ENCODE data around the gene SLC22A5.

Gene SLC22A5

GRCh38 chr5:132371603-132371994, 2.1 kb downstream of the SLC22A5 start:
- H3K9me2 ChIP-seq (replicated peaks; ENCODE audit: low read depth, low read length) = no peaks in the 10 kb centered on the region
- H3K4me1 ChIP-seq (ENCODE audit: insufficient read depth, low read length, poor library complexity, severe bottlenecking) = no peaks in the 10 kb centered on the region
- H4K20me1 ChIP-seq (ENCODE audit: insufficient read depth, low read length, poor library complexity, severe bottlenecking) = no peaks in the 10 kb centered on the region
- H3K79me2 ChIP-seq (ENCODE audit: insufficient read depth, low read length) = no peaks in the 10 kb centered on the region
- no peaks in the 10 kb centered on the region for H3K27me3 ChIP-seq (ENCODE audit: insufficient read depth, low read length, poor library complexity, severe bottlenecking)
- H3K4me2 ChIP-seq (ENCODE audit: low read depth, low read length, poor library complexity, severe bottlenecking) = no peak overlapping the region
- H3K36me3 ChIP-seq (ENCODE audit: insufficient read depth, low read length) = no peaks in the 10 kb centered on the region
- TF ChIP-seq EZH2phosphoT487 (IDR thresholded peaks at IDR 0.05; ENCODE audit: borderline replicate concordance) = no peak
- no peak for TF ChIP-seq CTCF (conservative IDR thresholded peaks at IDR 0.05; ENCODE audit: low read length)
- H3K9ac ChIP-seq (ENCODE audit: low read depth, low read length, poor library complexity, severe bottlenecking) = no peak overlapping the region
- H3F3A ChIP-seq (ENCODE audit: low read depth) = no peaks in the 10 kb centered on the region
- H3K4me3 ChIP-seq (ENCODE audit: low read length, poor library complexity, severe bottlenecking) = no peak overlapping the region
- H3K9me3 ChIP-seq (ENCODE audit: insufficient read depth, low read depth, low read length) = no peaks in the 10 kb centered on the region
- no peak overlapping the region for H2AFZ ChIP-seq (ENCODE audit: low read length)

DNA sequence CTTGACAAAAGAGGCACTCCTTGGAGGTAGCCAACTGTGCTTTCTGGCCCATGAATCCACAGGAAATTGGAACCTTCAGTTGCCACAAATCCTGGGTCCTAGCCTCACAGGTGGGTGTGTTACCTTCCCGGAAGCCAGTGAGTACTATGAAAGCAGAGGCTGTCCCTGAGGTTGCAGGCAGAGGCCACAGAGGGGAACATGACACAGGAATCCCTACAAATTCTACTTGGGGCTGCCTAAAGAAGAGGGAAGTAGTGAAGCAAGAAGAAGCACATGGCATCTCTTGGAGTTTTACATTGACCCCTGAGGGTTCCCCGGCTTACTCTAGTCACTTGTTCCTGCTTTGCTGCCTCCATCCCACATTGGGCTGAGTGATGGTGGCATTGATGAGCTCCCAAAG, 2.6 kb downstream of the SLC22A5 start:
- Histone ChIP-seq H4K20me1 (ENCODE audit: insufficient read depth, low read length, poor library complexity, severe bottlenecking) (no peaks in the 10 kb centered on the region), H3K4me3 (ENCODE audit: low read length, poor library complexity, severe bottlenecking) (no peak overlapping the region), H3K36me3 (ENCODE audit: insufficient read depth, low read length) (no peaks in the 10 kb centered on the region), H3K9me2 (replicated peaks; ENCODE audit: low read depth, low read length) (no peaks in the 10 kb centered on the region), H3K9ac (ENCODE audit: low read depth, low read length, poor library complexity, severe bottlenecking) (no peak overlapping the region), H3K9me3 (ENCODE audit: insufficient read depth, low read depth, low read length) (no peaks in the 10 kb centered on the region), H3K79me2 (ENCODE audit: insufficient read depth, low read length) (no peaks in the 10 kb centered on the region), H3K4me1 (ENCODE audit: insufficient read depth, low read length, poor library complexity, severe bottlenecking) (no peaks in the 10 kb centered on the region), H3K27me3 (ENCODE audit: insufficient read depth, low read length, poor library complexity, severe bottlenecking) (no peaks in the 10 kb centered on the region), H2AFZ (ENCODE audit: low read length) (no peak overlapping the region), H3F3A (ENCODE audit: low read depth) (no peaks in the 10 kb centered on the region), H3K4me2 (ENCODE audit: low read depth, low read length, poor library complexity, severe bottlenecking) (no peak overlapping the region)
- TF ChIP-seq CTCF (conservative IDR thresholded peaks at IDR 0.05; ENCODE audit: low read length) = no peak
- no peak for TF ChIP-seq EZH2phosphoT487 (IDR thresholded peaks at IDR 0.05; ENCODE audit: borderline replicate concordance)

- no peaks in the 10 kb centered on the region for H3K36me3 ChIP-seq (ENCODE audit: insufficient read depth, low read length)
- H3F3A ChIP-seq (ENCODE audit: low read depth) = no peaks in the 10 kb centered on the region
- H3K79me2 ChIP-seq (ENCODE audit: insufficient read depth, low read length) = no peaks in the 10 kb centered on the region
- H3K4me1 ChIP-seq (ENCODE audit: insufficient read depth, low read length, poor library complexity, severe bottlenecking) = no peaks in the 10 kb centered on the region
- no peaks in the 10 kb centered on the region for H3K9me2 ChIP-seq (replicated peaks; ENCODE audit: low read depth, low read length)
- TF ChIP-seq CTCF (conservative IDR thresholded peaks at IDR 0.05; ENCODE audit: low read length) (no peak), EZH2phosphoT487 (IDR thresholded peaks at IDR 0.05; ENCODE audit: borderline replicate concordance) (no peak)
- H3K4me3 ChIP-seq (ENCODE audit: low read length, poor library complexity, severe bottlenecking) = no peak overlapping the region
- H2AFZ ChIP-seq (ENCODE audit: low read length) = no peak overlapping the region
- no peaks in the 10 kb centered on the region for H3K27me3 ChIP-seq (ENCODE audit: insufficient read depth, low read length, poor library complexity, severe bottlenecking)
- no peak overlapping the region for H3K4me2 ChIP-seq (ENCODE audit: low read depth, low read length, poor library complexity, severe bottlenecking)
- no peaks in the 10 kb centered on the region for H3K9me3 ChIP-seq (ENCODE audit: insufficient read depth, low read depth, low read length)
- H3K9ac ChIP-seq (ENCODE audit: low read depth, low read length, poor library complexity, severe bottlenecking) = no peak overlapping the region
- no peaks in the 10 kb centered on the region for H4K20me1 ChIP-seq (ENCODE audit: insufficient read depth, low read length, poor library complexity, severe bottlenecking)
Measured at GRCh38 chr5:132372542-132372941, 3.0 kb downstream of the SLC22A5 start.
